ENCODE measurements around the gene CCDC148.
A peak's percentile ranks its signal among the peaks of the same experiment; 100 is the strongest.

The CCDC148 gene

GRCh38 chr2:158456309-158457066 is at the start of gene CCDC148, which contains the start of gene PKP4:
Gene CCDC148, minus strand, starts transcription at chr2:158456753. Its CDS starts 314 bp downstream, at chr2:158456439.
Gene PKP4, plus strand, starts transcription at chr2:158456952. Its CDS starts 76,233 bp downstream, at chr2:158533185.
- DNase-seq (ENCODE audit: low read depth), result peak; percentile 98
- no peaks in the 10 kb centered on the region for H3K9me3 ChIP-seq (ENCODE audit: control insufficient read depth, low read length)
- H3K4me3 ChIP-seq (ENCODE audit: low read length), result peak within 1 kb of the TSS; percentile 86
- peaks cover 12% of the 10 kb centered on the region for H3K4me1 ChIP-seq (ENCODE audit: control insufficient read depth, insufficient read depth, low read length)
- no peaks in the 10 kb centered on the region for H3K36me3 ChIP-seq (ENCODE audit: control insufficient read depth, insufficient read depth, low read length, severe bottlenecking)
- peak within 1 kb of the TSS; percentile 84 for H3K9ac ChIP-seq (ENCODE audit: low read length)
- no peaks in the 10 kb centered on the region for H3K27me3 ChIP-seq (replicated peaks; ENCODE audit: control insufficient read depth, insufficient read depth, low read length)

DNA sequence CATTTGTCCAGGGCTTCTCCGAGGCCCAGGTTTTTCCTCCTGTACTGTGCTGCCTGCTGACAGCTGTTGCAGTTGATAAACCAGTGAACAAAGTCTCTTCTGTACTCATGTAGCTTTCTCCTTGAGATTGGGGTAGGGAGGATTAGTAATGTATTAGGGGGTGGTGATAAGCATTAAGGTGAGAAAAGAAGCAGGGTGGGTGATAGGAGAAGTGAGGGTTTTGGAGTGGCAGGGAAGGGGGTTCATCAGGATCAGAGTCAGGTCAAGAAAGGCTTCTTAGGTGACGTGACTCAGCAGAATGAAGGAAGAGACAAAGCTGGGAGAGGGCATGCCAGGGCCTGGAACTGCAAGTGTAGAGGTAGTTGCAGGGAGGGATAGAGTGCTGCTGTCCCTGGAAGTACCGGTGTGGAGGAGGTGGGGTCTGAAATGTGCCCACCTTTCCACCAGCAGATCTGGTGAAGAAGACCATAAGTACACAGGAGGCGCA is 48.9 kb upstream of the CCDC148 start:
- Histone ChIP-seq H3K27me3 (replicated peaks; ENCODE audit: control insufficient read depth, insufficient read depth, low read length) (no peaks in the 10 kb centered on the region), H3K4me1 (ENCODE audit: control insufficient read depth, insufficient read depth, low read length) (peaks cover 15% of the 10 kb centered on the region), H3K9ac (ENCODE audit: low read length) (no peak overlapping the region), H3K36me3 (ENCODE audit: control insufficient read depth, insufficient read depth, low read length, severe bottlenecking) (no peaks in the 10 kb centered on the region), H3K9me3 (ENCODE audit: control insufficient read depth, low read length) (no peaks in the 10 kb centered on the region), H3K4me3 (ENCODE audit: low read length) (no peak overlapping the region)
- DNase-seq (ENCODE audit: low read depth), result no peak

GRCh38 chr2:158504088-158504487 is 47.5 kb upstream of the CCDC148 start:
- no peaks in the 10 kb centered on the region for H3K36me3 ChIP-seq (ENCODE audit: control insufficient read depth, insufficient read depth, low read length, severe bottlenecking)
- peaks cover 9% of the 10 kb centered on the region for H3K4me1 ChIP-seq (ENCODE audit: control insufficient read depth, insufficient read depth, low read length)
- no peak overlapping the region for H3K4me3 ChIP-seq (ENCODE audit: low read length)
- no peaks in the 10 kb centered on the region for H3K27me3 ChIP-seq (replicated peaks; ENCODE audit: control insufficient read depth, insufficient read depth, low read length)
- H3K9me3 ChIP-seq (ENCODE audit: control insufficient read depth, low read length), result no peaks in the 10 kb centered on the region
- no peak overlapping the region for H3K9ac ChIP-seq (ENCODE audit: low read length)
- DNase-seq (ENCODE audit: low read depth), result no peak

GRCh38 chr2:158502974-158503373 is 46.4 kb upstream of the CCDC148 start:
- H3K9ac ChIP-seq (ENCODE audit: low read length), result no peak overlapping the region
- H3K9me3 ChIP-seq (ENCODE audit: control insufficient read depth, low read length), result no peaks in the 10 kb centered on the region
- no peaks in the 10 kb centered on the region for H3K27me3 ChIP-seq (replicated peaks; ENCODE audit: control insufficient read depth, insufficient read depth, low read length)
- peak; percentile 88 for DNase-seq (ENCODE audit: low read depth)
- H3K4me1 ChIP-seq (ENCODE audit: control insufficient read depth, insufficient read depth, low read length), result peaks cover 17% of the 10 kb centered on the region
- no peak overlapping the region for H3K4me3 ChIP-seq (ENCODE audit: low read length)
- H3K36me3 ChIP-seq (ENCODE audit: control insufficient read depth, insufficient read depth, low read length, severe bottlenecking), result no peaks in the 10 kb centered on the region

DNA sequence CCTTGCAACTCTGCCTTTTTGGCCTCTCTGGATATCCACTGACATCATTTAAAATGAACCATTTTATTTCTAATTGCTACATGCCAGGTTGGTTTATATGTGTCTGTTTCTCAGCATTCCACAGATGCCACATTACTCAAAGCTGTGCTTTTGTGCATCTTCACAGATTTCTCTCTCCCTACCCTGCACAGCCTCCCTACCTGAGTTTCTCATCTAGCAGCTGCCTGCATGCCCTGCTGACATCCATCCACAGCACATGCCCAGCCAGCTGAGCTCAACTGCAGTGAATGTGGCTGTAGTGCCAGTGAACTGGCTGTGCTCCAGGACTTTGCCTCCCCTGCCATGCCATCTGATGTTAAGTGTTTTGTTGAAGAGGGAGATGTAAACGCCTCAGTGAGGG is 44.7 kb upstream of the CCDC148 start:
- H3K36me3 ChIP-seq (ENCODE audit: control insufficient read depth, insufficient read depth, low read length, severe bottlenecking), result no peaks in the 10 kb centered on the region
- H3K9me3 ChIP-seq (ENCODE audit: control insufficient read depth, low read length), result no peaks in the 10 kb centered on the region
- DNase-seq (ENCODE audit: low read depth), result no peak
- H3K27me3 ChIP-seq (replicated peaks; ENCODE audit: control insufficient read depth, insufficient read depth, low read length), result no peaks in the 10 kb centered on the region
- peaks cover 17% of the 10 kb centered on the region for H3K4me1 ChIP-seq (ENCODE audit: control insufficient read depth, insufficient read depth, low read length)
- no peak overlapping the region for H3K9ac ChIP-seq (ENCODE audit: low read length)
- no peak overlapping the region for H3K4me3 ChIP-seq (ENCODE audit: low read length)

DNA sequence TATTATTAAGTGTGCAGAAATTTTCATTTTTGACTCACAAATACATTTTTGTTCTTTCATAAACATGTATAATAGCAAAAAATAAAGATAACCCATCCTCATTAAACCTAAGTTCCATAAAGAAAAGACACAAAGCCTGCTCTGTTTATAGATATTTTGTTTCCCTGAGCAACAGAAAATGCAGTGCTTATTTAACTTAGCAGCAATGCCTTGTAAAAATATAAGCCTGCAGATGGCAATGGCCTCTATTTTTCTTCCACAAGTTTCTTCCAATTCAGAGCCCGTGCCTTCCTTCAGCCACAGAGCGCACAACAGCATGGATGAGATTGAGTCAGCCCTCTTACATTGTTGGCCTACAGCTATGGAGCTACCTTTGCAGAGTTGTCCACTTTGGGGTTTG is 43.8 kb upstream of the CCDC148 start:
- Histone ChIP-seq H3K4me1 (ENCODE audit: control insufficient read depth, insufficient read depth, low read length) (peaks cover 17% of the 10 kb centered on the region), H3K9ac (ENCODE audit: low read length) (no peak overlapping the region), H3K36me3 (ENCODE audit: control insufficient read depth, insufficient read depth, low read length, severe bottlenecking) (no peaks in the 10 kb centered on the region), H3K4me3 (ENCODE audit: low read length) (no peak overlapping the region), H3K9me3 (ENCODE audit: control insufficient read depth, low read length) (no peaks in the 10 kb centered on the region), H3K27me3 (replicated peaks; ENCODE audit: control insufficient read depth, insufficient read depth, low read length) (no peaks in the 10 kb centered on the region)
- DNase-seq (ENCODE audit: low read depth), result no peak

GRCh38 chr2:158499383-158499782 is 42.8 kb upstream of the CCDC148 start:
- H3K9ac ChIP-seq (ENCODE audit: low read length), result no peak overlapping the region
- DNase-seq (ENCODE audit: low read depth), result no peak
- H3K9me3 ChIP-seq (ENCODE audit: control insufficient read depth, low read length), result no peaks in the 10 kb centered on the region
- peaks cover 17% of the 10 kb centered on the region for H3K4me1 ChIP-seq (ENCODE audit: control insufficient read depth, insufficient read depth, low read length)
- no peak overlapping the region for H3K4me3 ChIP-seq (ENCODE audit: low read length)
- no peaks in the 10 kb centered on the region for H3K27me3 ChIP-seq (replicated peaks; ENCODE audit: control insufficient read depth, insufficient read depth, low read length)
- no peaks in the 10 kb centered on the region for H3K36me3 ChIP-seq (ENCODE audit: control insufficient read depth, insufficient read depth, low read length, severe bottlenecking)

DNA sequence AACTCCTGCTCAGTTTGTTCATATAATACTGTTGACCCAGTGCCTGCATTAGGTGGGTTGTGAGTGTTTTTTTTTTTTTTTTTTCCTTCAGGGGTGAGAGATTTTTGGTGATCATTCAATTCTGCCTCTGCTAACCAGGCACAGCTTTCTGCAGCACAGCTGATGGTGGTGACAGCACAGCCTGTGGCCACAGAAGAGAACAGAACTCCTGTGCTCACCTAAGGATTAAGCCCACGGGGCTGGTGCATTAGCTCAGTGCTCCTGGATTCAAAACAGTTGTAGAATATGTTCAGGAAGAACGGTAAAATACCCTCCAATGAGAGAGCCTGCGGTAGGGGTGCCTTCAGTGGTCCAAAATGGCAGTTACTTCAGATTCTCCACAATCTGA is 42.2 kb upstream of the CCDC148 start:
- Histone ChIP-seq H3K27me3 (replicated peaks; ENCODE audit: control insufficient read depth, insufficient read depth, low read length) (no peaks in the 10 kb centered on the region), H3K36me3 (ENCODE audit: control insufficient read depth, insufficient read depth, low read length, severe bottlenecking) (no peaks in the 10 kb centered on the region)
- no peak for DNase-seq (ENCODE audit: low read depth)

DNA sequence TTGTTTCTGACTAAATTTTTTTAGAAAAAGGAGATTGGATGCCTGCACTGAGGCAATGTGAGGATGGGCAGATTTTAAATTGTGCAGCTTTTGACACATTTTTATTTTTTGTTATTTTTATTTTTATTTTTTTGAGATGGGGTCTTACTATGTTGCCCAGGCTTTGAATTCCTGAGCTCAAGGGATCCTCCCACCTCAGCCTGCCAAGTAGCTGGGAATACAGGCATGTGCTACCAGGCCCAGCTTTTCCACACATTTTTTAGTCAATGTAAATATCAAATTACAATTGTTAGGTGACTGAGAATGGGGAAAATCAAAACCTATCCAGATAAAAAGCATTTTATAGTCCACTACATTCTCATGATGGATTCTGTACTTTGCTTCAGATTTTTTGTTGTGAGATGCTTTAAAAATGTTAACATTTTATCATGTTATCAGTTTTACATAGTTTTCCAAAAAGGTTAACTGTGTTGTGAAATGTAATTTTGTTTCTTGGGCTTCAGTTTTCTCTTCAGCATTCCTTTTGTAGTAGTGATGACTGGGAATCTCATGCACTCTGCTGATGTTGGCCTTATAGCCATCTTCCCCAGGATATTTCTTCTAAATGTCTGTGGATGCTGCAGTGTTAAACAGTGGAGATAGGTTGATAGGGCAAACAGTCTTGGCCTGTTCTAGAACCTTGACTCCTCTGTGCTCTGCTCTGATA is 41.6 kb upstream of the CCDC148 start:
- Histone ChIP-seq H3K9ac (ENCODE audit: low read length) (no peak overlapping the region), H3K27me3 (replicated peaks; ENCODE audit: control insufficient read depth, insufficient read depth, low read length) (no peaks in the 10 kb centered on the region), H3K4me3 (ENCODE audit: low read length) (no peak overlapping the region), H3K4me1 (ENCODE audit: control insufficient read depth, insufficient read depth, low read length) (peaks cover 17% of the 10 kb centered on the region), H3K36me3 (ENCODE audit: control insufficient read depth, insufficient read depth, low read length, severe bottlenecking) (no peaks in the 10 kb centered on the region), H3K9me3 (ENCODE audit: control insufficient read depth, low read length) (no peaks in the 10 kb centered on the region)
- peak; percentile 46 for DNase-seq (ENCODE audit: low read depth)

More for the DNA sequence above, 42.2 kb upstream of the CCDC148 start:
- Histone ChIP-seq H3K4me3 (ENCODE audit: low read length) (no peak overlapping the region), H3K9me3 (ENCODE audit: control insufficient read depth, low read length) (no peaks in the 10 kb centered on the region), H3K9ac (ENCODE audit: low read length) (no peak overlapping the region), H3K4me1 (ENCODE audit: control insufficient read depth, insufficient read depth, low read length) (peaks cover 17% of the 10 kb centered on the region)

DNA sequence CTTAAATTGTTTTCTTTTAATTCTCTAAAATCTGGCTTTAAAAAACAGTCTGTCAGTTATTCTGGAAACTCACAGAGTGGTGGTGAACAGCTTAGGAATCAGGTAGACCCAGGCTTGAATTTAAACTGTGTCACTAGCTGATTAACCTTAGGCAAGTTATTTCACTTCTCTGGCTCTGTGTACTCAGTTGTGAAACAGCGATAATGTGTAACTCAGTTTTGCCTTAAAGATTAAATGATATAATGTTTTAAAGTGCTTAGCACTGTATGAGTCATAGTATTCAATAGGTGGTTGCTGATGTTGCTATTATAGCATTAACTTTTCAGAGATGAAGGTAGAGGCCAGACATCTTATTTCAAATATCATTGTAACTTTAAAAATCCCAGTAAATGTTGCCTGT is 40.9 kb upstream of the CCDC148 start:
- no peak overlapping the region for H3K4me3 ChIP-seq (ENCODE audit: low read length)
- DNase-seq (ENCODE audit: low read depth), result peak; percentile 31

GRCh38 chr2:158496986-158497385 is 40.4 kb upstream of the CCDC148 start:
- no peak for DNase-seq (ENCODE audit: low read depth)
- H3K9me3 ChIP-seq (ENCODE audit: control insufficient read depth, low read length), result no peaks in the 10 kb centered on the region
- no peak overlapping the region for H3K4me3 ChIP-seq (ENCODE audit: low read length)
- H3K36me3 ChIP-seq (ENCODE audit: control insufficient read depth, insufficient read depth, low read length, severe bottlenecking), result no peaks in the 10 kb centered on the region
- H3K27me3 ChIP-seq (replicated peaks; ENCODE audit: control insufficient read depth, insufficient read depth, low read length), result no peaks in the 10 kb centered on the region
- H3K4me1 ChIP-seq (ENCODE audit: control insufficient read depth, insufficient read depth, low read length), result peaks cover 8% of the 10 kb centered on the region
- no peak overlapping the region for H3K9ac ChIP-seq (ENCODE audit: low read length)

More for the DNA sequence above, 40.9 kb upstream of the CCDC148 start:
- Histone ChIP-seq H3K27me3 (replicated peaks; ENCODE audit: control insufficient read depth, insufficient read depth, low read length) (no peaks in the 10 kb centered on the region), H3K4me1 (ENCODE audit: control insufficient read depth, insufficient read depth, low read length) (peaks cover 10% of the 10 kb centered on the region), H3K36me3 (ENCODE audit: control insufficient read depth, insufficient read depth, low read length, severe bottlenecking) (no peaks in the 10 kb centered on the region), H3K9me3 (ENCODE audit: control insufficient read depth, low read length) (no peaks in the 10 kb centered on the region), H3K9ac (ENCODE audit: low read length) (no peak overlapping the region)

All from adipocyte (in vitro differentiated cells).